SH-SY5Y (cell line): ENCODE measurements around the gene HOXA4.

Experiments used
- GATA2 ChIP-seq: IDR thresholded peaks from 2 replicates; pipeline ENCODE4 v1.6.1; 2011; ENCODE audit warnings: mild to moderate bottlenecking, low read depth, low read length
- GATA3 ChIP-seq: IDR thresholded peaks from 2 replicates; pipeline ENCODE4 v1.6.1; 2011; ENCODE audit warnings: low read depth, mild to moderate bottlenecking, low read length, moderate library complexity

DNA sequence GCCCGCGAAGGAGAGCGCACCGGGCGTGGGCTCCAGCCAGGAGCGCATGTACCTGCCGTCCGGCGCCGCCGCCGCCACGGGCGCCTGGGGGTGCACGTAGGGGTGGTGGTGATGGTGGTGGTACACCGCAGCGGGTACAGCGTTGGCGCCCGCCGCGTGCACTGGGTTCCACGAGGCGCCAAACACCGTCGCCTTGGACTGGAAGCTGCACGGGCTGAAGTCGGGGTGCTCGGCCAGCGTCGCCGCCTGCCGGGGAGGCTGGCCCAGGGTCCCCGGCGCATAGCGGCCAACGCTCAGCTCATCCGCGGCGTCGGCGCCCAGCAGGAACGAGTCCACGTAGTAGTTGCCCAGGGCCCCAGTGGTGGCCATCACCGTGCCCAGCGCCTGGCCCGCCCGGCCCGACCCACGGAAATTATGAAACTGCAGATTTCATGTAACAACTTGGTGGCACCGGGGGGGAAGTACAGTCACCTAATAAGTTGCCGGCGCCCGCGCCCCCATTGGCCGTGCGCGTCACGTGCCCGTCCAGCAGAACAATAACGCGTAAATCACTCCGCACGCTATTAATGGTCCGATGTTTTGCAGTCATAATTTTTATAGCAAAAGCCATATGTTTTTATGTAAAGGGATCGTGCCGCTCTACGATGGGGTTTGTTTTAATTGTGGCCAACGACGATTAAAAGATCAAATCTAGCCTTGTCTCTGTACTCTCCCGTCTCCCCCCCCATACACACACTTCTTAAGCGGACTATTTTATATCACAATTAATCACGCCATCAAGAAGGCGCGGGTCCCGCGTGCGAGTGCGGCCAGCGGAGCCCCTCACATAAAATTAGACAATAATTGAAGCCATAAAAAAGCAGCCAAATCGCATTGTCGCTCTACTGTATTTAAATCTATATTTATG, 34.8 kb upstream of the HOXA4 start, which contains the start of gene HOXA9:
- TF ChIP-seq GATA2 = no peak
- TF ChIP-seq GATA3 = no peak
